HepG2 (cell line): ENCODE data around the gene ST7L.

ENCODE experiments used
- EP300 ChIP-seq, 3 experiments: sonication (generic) in 1 of 3; formaldehyde crosslinking in 1 of 3; IDR thresholded peaks; 2 replicates each; pipeline versions ENCODE4 v1.5.1 to v1.6.1; 2011 to 2020; ENCODE audit warnings: low read depth in 2 of 3, low read length in 2 of 3, borderline replicate concordance in 1 of 3, improper control_type of control experiment in 1 of 3, mild to moderate bottlenecking in 1 of 3, missing genetic modification reagents in 1 of 3, moderate library complexity in 1 of 3
- MYNN ChIP-seq: sonication (generic); formaldehyde crosslinking; IDR thresholded peaks from 2 replicates; pipeline ENCODE4 v1.4.0; 2020; ENCODE audit warnings: mild to moderate bottlenecking, low read depth, missing genetic modification reagents
- NFIC ChIP-seq: IDR thresholded peaks from 2 replicates; pipeline ENCODE4 v1.6.1; 2012; ENCODE audit warnings: mild to moderate bottlenecking, low read length, inconsistent platforms
- PRMT3 ChIP-seq: sonication (generic); formaldehyde crosslinking; IDR thresholded peaks from 2 replicates; pipeline ENCODE4 v1.8.1; 2022; ENCODE audit warnings: low read depth, mild to moderate bottlenecking, moderate library complexity, missing genetic modification reagents, borderline replicate concordance
- SMC3 ChIP-seq: IDR thresholded peaks from 2 replicates; pipeline ENCODE4 v1.6.1; 2011; ENCODE audit warnings: low read length, improper control_type of control experiment
- TF ChIP-seq, protein P1 (sequence below): sonication (generic); formaldehyde crosslinking; IDR thresholded peaks from 2 replicates; pipeline ENCODE4 v1.5.0; 2020; ENCODE audit warnings: mild to moderate bottlenecking, missing genetic modification reagents, moderate library complexity
- TF ChIP-seq, protein P2 (sequence below): sonication (generic); formaldehyde crosslinking; IDR thresholded peaks from 2 replicates; pipeline ENCODE4 v1.4.0; 2020; ENCODE audit warnings: missing genetic modification reagents, borderline replicate concordance
- TF ChIP-seq, protein P3 (sequence below), 2 experiments: IDR thresholded peaks; 2 replicates each; pipeline ENCODE4 v1.6.1; 2011 to 2012; ENCODE audit warnings: low read length in 2 of 2, borderline replicate concordance in 1 of 2, low read depth in 1 of 2, mild to moderate bottlenecking in 1 of 2, moderate library complexity in 1 of 2
- TF ChIP-seq, protein P4 (sequence below): sonication (generic); formaldehyde crosslinking; IDR thresholded peaks from 2 replicates; pipeline ENCODE4 v1.8.0; 2022; ENCODE audit warnings: mild to moderate bottlenecking, missing genetic modification reagents; ENCODE audit not compliant: insufficient replicate concordance
- TF ChIP-seq, protein P5 (sequence below): IDR thresholded peaks from 2 replicates; pipeline ENCODE4 v1.6.1; 2016; ENCODE audit warnings: missing compliant biosample characterization, missing genetic modification reagents, borderline replicate concordance

DNA sequence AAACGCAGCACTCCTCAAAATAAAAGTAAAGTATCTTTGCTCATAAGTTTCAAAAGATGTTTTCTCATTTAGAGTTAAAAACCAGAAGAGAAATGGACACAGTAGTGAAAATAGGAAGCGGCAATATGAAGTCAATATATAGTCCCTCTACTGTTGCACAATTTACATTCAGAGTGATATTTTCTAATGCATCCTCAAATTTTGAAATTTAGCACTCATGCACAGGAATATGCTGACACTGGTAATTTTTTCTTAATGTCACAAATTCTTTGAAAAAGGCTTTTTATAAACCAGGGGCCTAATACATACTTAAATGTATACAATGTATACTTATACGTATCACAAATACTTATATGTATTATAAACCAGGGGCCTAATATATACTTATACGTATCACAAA lies 19.5 kb downstream of the ST7L start:
- TF ChIP-seq SMC3 (no peak), PRMT3 (CRISPR knock-in tag) (no peak), NFIC (no peak), EP300 (IDR thresholded peaks at IDR 0.05; ENCODE audit: low read depth in 2 of 2, low read length in 2 of 2) (no peak), EP300 (CRISPR knock-in tag; IDR thresholded peaks at IDR 0.05; ENCODE audit: borderline replicate concordance) (no peak), MYNN (CRISPR knock-in tag) (no peak)
- TF ChIP-seq, protein P1, sequence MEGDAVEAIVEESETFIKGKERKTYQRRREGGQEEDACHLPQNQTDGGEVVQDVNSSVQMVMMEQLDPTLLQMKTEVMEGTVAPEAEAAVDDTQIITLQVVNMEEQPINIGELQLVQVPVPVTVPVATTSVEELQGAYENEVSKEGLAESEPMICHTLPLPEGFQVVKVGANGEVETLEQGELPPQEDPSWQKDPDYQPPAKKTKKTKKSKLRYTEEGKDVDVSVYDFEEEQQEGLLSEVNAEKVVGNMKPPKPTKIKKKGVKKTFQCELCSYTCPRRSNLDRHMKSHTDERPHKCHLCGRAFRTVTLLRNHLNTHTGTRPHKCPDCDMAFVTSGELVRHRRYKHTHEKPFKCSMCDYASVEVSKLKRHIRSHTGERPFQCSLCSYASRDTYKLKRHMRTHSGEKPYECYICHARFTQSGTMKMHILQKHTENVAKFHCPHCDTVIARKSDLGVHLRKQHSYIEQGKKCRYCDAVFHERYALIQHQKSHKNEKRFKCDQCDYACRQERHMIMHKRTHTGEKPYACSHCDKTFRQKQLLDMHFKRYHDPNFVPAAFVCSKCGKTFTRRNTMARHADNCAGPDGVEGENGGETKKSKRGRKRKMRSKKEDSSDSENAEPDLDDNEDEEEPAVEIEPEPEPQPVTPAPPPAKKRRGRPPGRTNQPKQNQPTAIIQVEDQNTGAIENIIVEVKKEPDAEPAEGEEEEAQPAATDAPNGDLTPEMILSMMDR (CRISPR knock-in tag) = no peak
- TF ChIP-seq, protein P2, sequence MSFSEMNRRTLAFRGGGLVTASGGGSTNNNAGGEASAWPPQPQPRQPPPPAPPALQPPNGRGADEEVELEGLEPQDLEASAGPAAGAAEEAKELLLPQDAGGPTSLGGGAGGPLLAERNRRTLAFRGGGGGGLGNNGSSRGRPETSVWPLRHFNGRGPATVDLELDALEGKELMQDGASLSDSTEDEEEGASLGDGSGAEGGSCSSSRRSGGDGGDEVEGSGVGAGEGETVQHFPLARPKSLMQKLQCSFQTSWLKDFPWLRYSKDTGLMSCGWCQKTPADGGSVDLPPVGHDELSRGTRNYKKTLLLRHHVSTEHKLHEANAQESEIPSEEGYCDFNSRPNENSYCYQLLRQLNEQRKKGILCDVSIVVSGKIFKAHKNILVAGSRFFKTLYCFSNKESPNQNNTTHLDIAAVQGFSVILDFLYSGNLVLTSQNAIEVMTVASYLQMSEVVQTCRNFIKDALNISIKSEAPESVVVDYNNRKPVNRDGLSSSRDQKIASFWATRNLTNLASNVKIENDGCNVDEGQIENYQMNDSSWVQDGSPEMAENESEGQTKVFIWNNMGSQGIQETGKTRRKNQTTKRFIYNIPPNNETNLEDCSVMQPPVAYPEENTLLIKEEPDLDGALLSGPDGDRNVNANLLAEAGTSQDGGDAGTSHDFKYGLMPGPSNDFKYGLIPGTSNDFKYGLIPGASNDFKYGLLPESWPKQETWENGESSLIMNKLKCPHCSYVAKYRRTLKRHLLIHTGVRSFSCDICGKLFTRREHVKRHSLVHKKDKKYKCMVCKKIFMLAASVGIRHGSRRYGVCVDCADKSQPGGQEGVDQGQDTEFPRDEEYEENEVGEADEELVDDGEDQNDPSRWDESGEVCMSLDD = no peak
- TF ChIP-seq, protein P3, sequence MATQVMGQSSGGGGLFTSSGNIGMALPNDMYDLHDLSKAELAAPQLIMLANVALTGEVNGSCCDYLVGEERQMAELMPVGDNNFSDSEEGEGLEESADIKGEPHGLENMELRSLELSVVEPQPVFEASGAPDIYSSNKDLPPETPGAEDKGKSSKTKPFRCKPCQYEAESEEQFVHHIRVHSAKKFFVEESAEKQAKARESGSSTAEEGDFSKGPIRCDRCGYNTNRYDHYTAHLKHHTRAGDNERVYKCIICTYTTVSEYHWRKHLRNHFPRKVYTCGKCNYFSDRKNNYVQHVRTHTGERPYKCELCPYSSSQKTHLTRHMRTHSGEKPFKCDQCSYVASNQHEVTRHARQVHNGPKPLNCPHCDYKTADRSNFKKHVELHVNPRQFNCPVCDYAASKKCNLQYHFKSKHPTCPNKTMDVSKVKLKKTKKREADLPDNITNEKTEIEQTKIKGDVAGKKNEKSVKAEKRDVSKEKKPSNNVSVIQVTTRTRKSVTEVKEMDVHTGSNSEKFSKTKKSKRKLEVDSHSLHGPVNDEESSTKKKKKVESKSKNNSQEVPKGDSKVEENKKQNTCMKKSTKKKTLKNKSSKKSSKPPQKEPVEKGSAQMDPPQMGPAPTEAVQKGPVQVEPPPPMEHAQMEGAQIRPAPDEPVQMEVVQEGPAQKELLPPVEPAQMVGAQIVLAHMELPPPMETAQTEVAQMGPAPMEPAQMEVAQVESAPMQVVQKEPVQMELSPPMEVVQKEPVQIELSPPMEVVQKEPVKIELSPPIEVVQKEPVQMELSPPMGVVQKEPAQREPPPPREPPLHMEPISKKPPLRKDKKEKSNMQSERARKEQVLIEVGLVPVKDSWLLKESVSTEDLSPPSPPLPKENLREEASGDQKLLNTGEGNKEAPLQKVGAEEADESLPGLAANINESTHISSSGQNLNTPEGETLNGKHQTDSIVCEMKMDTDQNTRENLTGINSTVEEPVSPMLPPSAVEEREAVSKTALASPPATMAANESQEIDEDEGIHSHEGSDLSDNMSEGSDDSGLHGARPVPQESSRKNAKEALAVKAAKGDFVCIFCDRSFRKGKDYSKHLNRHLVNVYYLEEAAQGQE (IDR thresholded peaks at IDR 0.05; ENCODE audit: borderline replicate concordance in 1 of 2, low read depth in 1 of 2, low read length in 2 of 2) = no peak
- TF ChIP-seq, protein P4, sequence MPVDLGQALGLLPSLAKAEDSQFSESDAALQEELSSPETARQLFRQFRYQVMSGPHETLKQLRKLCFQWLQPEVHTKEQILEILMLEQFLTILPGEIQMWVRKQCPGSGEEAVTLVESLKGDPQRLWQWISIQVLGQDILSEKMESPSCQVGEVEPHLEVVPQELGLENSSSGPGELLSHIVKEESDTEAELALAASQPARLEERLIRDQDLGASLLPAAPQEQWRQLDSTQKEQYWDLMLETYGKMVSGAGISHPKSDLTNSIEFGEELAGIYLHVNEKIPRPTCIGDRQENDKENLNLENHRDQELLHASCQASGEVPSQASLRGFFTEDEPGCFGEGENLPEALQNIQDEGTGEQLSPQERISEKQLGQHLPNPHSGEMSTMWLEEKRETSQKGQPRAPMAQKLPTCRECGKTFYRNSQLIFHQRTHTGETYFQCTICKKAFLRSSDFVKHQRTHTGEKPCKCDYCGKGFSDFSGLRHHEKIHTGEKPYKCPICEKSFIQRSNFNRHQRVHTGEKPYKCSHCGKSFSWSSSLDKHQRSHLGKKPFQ (CRISPR knock-in tag) = no peak
- TF ChIP-seq, protein P5, sequence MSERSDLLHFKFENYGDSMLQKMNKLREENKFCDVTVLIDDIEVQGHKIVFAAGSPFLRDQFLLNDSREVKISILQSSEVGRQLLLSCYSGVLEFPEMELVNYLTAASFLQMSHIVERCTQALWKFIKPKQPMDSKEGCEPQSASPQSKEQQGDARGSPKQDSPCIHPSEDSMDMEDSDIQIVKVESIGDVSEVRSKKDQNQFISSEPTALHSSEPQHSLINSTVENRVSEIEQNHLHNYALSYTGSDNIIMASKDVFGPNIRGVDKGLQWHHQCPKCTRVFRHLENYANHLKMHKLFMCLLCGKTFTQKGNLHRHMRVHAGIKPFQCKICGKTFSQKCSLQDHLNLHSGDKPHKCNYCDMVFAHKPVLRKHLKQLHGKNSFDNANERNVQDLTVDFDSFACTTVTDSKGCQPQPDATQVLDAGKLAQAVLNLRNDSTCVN = no peak
